ENCODE results near the gene ADAMTS18. TPM values are rescaled to one million over a fixed set of nuclear protein-coding genes. Genes with fewer than 3 reads are reported as not detected.

Gene ADAMTS18
- polyA plus RNA-seq, 3 donors from 2014 or later = not detected

- Mint-ChIP-seq H3K36me3 (no peaks in the 10 kb centered on the region), H3K9me3 (peaks cover 0 to 4% (median 0%) of the 10 kb centered on the region in 6 donors), H3K4me3 (no peak overlapping the region), H3K27me3 (ENCODE audit: low read depth in 3 of 3) (peaks cover 0 to 6% (median 3%) of the 10 kb centered on the region in 3 donors), H3K4me1 (no peaks in the 10 kb centered on the region), H3K27ac (no peak overlapping the region)
- no peak for DNase-seq
Measured at GRCh38 chr16:77424871-77425604, 9.8 kb downstream of the ADAMTS18 start.

GRCh38 chr16:77422196-77422784, 12.5 kb downstream of the ADAMTS18 start:
- no peaks in the 10 kb centered on the region for H3K4me1 Mint-ChIP-seq
- H3K9me3 Mint-ChIP-seq = peaks cover 0 to 4% (median 0%) of the 10 kb centered on the region in 6 donors
- DNase-seq = no peak
- H3K27ac Mint-ChIP-seq = no peak overlapping the region
- no peaks in the 10 kb centered on the region for H3K36me3 Mint-ChIP-seq
- H3K4me3 Mint-ChIP-seq = no peak overlapping the region
- H3K27me3 Mint-ChIP-seq (ENCODE audit: low read depth in 3 of 3) = peaks cover 3 to 8% (median 6%) of the 10 kb centered on the region in 3 donors

GRCh38 chr16:77416939-77417480, 17.8 kb downstream of the ADAMTS18 start:
- no peak overlapping the region for H3K27ac Mint-ChIP-seq
- H3K4me3 Mint-ChIP-seq = no peak overlapping the region
- DNase-seq = no peak
- H3K36me3 Mint-ChIP-seq = no peaks in the 10 kb centered on the region
- H3K4me1 Mint-ChIP-seq = no peaks in the 10 kb centered on the region
- no peaks in the 10 kb centered on the region for H3K9me3 Mint-ChIP-seq
- peaks cover 0 to 6% (median 1%) of the 10 kb centered on the region in 3 donors for H3K27me3 Mint-ChIP-seq (ENCODE audit: low read depth in 3 of 3)

- H3K9me3 Mint-ChIP-seq = peaks cover 0 to 1% (median 0%) of the 10 kb centered on the region in 6 donors
- H3K27ac Mint-ChIP-seq = no peak overlapping the region
- peaks cover 0 to 6% (median 1%) of the 10 kb centered on the region in 3 donors for H3K27me3 Mint-ChIP-seq (ENCODE audit: low read depth in 3 of 3)
- no peak for DNase-seq
- no peaks in the 10 kb centered on the region for H3K4me1 Mint-ChIP-seq
- H3K4me3 Mint-ChIP-seq = no peak overlapping the region
- no peaks in the 10 kb centered on the region for H3K36me3 Mint-ChIP-seq
Measured at GRCh38 chr16:77414752-77415231, 20.0 kb downstream of the ADAMTS18 start.

- peaks cover 2 to 4% (median 2%) of the 10 kb centered on the region in 3 donors for H3K27me3 Mint-ChIP-seq (ENCODE audit: low read depth in 3 of 3)
- H3K4me1 Mint-ChIP-seq = peaks cover 0 to 6% of the 10 kb centered on the region in 2 donors
- no peak overlapping the region for H3K4me3 Mint-ChIP-seq
- peaks cover 0 to 1% (median 0%) of the 10 kb centered on the region in 6 donors for H3K9me3 Mint-ChIP-seq
- H3K27ac Mint-ChIP-seq = no peak overlapping the region
- DNase-seq = no peak
- H3K36me3 Mint-ChIP-seq = no peaks in the 10 kb centered on the region
Measured at GRCh38 chr16:77410449-77410848, 24.4 kb downstream of the ADAMTS18 start.

GRCh38 chr16:77409311-77409710, 25.5 kb downstream of the ADAMTS18 start:
- Mint-ChIP-seq H3K36me3 (no peaks in the 10 kb centered on the region), H3K4me3 (no peak overlapping the region), H3K9me3 (peaks cover 0 to 1% (median 0%) of the 10 kb centered on the region in 6 donors), H3K27me3 (ENCODE audit: low read depth in 3 of 3) (peaks cover 2 to 8% (median 5%) of the 10 kb centered on the region in 3 donors), H3K4me1 (peaks cover 0 to 6% of the 10 kb centered on the region in 2 donors), H3K27ac (no peak overlapping the region)
- no peak for DNase-seq

- peak in 1 of 3 donors; percentile 0 for DNase-seq
- Mint-ChIP-seq H3K4me3 (no peak overlapping the region), H3K36me3 (no peaks in the 10 kb centered on the region), H3K27me3 (ENCODE audit: low read depth in 3 of 3) (peaks cover 2 to 9% (median 5%) of the 10 kb centered on the region in 3 donors), H3K4me1 (peaks cover 0 to 6% of the 10 kb centered on the region in 2 donors), H3K9me3 (peaks cover 0 to 1% (median 0%) of the 10 kb centered on the region in 6 donors), H3K27ac (no peak overlapping the region)
Measured at GRCh38 chr16:77408607-77409006, 26.2 kb downstream of the ADAMTS18 start.

GRCh38 chr16:77406680-77407079, 28.2 kb downstream of the ADAMTS18 start:
- no peak overlapping the region for H3K4me3 Mint-ChIP-seq
- DNase-seq = no peak
- peaks cover 2 to 12% (median 5%) of the 10 kb centered on the region in 3 donors for H3K27me3 Mint-ChIP-seq (ENCODE audit: low read depth in 3 of 3)
- H3K9me3 Mint-ChIP-seq = peaks cover 0 to 1% (median 0%) of the 10 kb centered on the region in 6 donors
- no peaks in the 10 kb centered on the region for H3K36me3 Mint-ChIP-seq
- H3K4me1 Mint-ChIP-seq = peaks cover 0 to 6% of the 10 kb centered on the region in 2 donors
- H3K27ac Mint-ChIP-seq = no peak overlapping the region

- no peak overlapping the region for H3K27ac Mint-ChIP-seq
- H3K4me1 Mint-ChIP-seq = peaks cover 0 to 6% of the 10 kb centered on the region in 2 donors
- H3K27me3 Mint-ChIP-seq (ENCODE audit: low read depth in 3 of 3) = peaks cover 2 to 12% (median 7%) of the 10 kb centered on the region in 3 donors
- H3K36me3 Mint-ChIP-seq = no peaks in the 10 kb centered on the region
- peaks cover 0 to 1% (median 0%) of the 10 kb centered on the region in 6 donors for H3K9me3 Mint-ChIP-seq
- no peak overlapping the region for H3K4me3 Mint-ChIP-seq
- no peak for DNase-seq
Measured at GRCh38 chr16:77404775-77405174, 30.1 kb downstream of the ADAMTS18 start.

- no peak for DNase-seq
- Mint-ChIP-seq H3K27me3 (ENCODE audit: low read depth in 3 of 3) (peaks cover 2 to 12% (median 9%) of the 10 kb centered on the region in 3 donors), H3K4me3 (no peak overlapping the region), H3K27ac (no peak overlapping the region), H3K9me3 (peaks cover 0 to 1% (median 0%) of the 10 kb centered on the region in 6 donors), H3K4me1 (peaks cover 0 to 6% of the 10 kb centered on the region in 2 donors), H3K36me3 (no peaks in the 10 kb centered on the region)
Measured at GRCh38 chr16:77403732-77404131, 31.1 kb downstream of the ADAMTS18 start.

- Mint-ChIP-seq H3K27ac (no peak overlapping the region), H3K4me3 (no peak overlapping the region), H3K36me3 (no peaks in the 10 kb centered on the region), H3K4me1 (no peaks in the 10 kb centered on the region), H3K27me3 (ENCODE audit: low read depth in 3 of 3) (peaks cover 2 to 17% (median 9%) of the 10 kb centered on the region in 3 donors), H3K9me3 (peaks cover 0 to 1% (median 0%) of the 10 kb centered on the region in 6 donors)
- no peak for DNase-seq
Measured at GRCh38 chr16:77402672-77403071, 32.2 kb downstream of the ADAMTS18 start.

GRCh38 chr16:77402118-77402517, 32.7 kb downstream of the ADAMTS18 start:
- peaks cover 0 to 1% (median 0%) of the 10 kb centered on the region in 6 donors for H3K9me3 Mint-ChIP-seq
- H3K27me3 Mint-ChIP-seq (ENCODE audit: low read depth in 3 of 3) = peaks cover 2 to 19% (median 9%) of the 10 kb centered on the region in 3 donors
- H3K36me3 Mint-ChIP-seq = no peaks in the 10 kb centered on the region
- no peak for DNase-seq
- no peaks in the 10 kb centered on the region for H3K4me1 Mint-ChIP-seq
- H3K27ac Mint-ChIP-seq = no peak overlapping the region
- H3K4me3 Mint-ChIP-seq = no peak overlapping the region

GRCh38 chr16:77399546-77399945, 35.3 kb downstream of the ADAMTS18 start:
- Mint-ChIP-seq H3K4me1 (no peaks in the 10 kb centered on the region), H3K4me3 (no peak overlapping the region), H3K9me3 (peaks cover 0 to 1% (median 0%) of the 10 kb centered on the region in 6 donors), H3K27ac (no peak overlapping the region), H3K27me3 (ENCODE audit: low read depth in 3 of 3) (peaks cover 0 to 16% (median 5%) of the 10 kb centered on the region in 3 donors), H3K36me3 (no peaks in the 10 kb centered on the region)
- no peak for DNase-seq

GRCh38 chr16:77399066-77399465, 35.8 kb downstream of the ADAMTS18 start:
- peaks cover 0 to 1% (median 0%) of the 10 kb centered on the region in 6 donors for H3K9me3 Mint-ChIP-seq
- no peak overlapping the region for H3K27ac Mint-ChIP-seq
- H3K4me3 Mint-ChIP-seq = no peak overlapping the region
- no peaks in the 10 kb centered on the region for H3K36me3 Mint-ChIP-seq
- no peak for DNase-seq
- H3K27me3 Mint-ChIP-seq (ENCODE audit: low read depth in 3 of 3) = peaks cover 0 to 12% (median 4%) of the 10 kb centered on the region in 3 donors
- H3K4me1 Mint-ChIP-seq = no peaks in the 10 kb centered on the region
